ENCODE measurements around the gene MPP3.
A peak's percentile ranks its signal among the peaks of the same experiment; 100 is the strongest.

GRCh38 chr17:43778337-43779144 lies 54.4 kb downstream of the MPP3 start, which contains the start of gene DUSP3:
- TF ChIP-seq SP3 (tag by site-specific recombination; IDR thresholded peaks at IDR 0.05) (peak; percentile 85), ZNF645 (tag by site-specific recombination; IDR thresholded peaks at IDR 0.05) (no peak), ZNF48 (tag by site-specific recombination; IDR thresholded peaks at IDR 0.05) (no peak), ZNF214 (tag by site-specific recombination; IDR thresholded peaks at IDR 0.05; ENCODE audit: borderline replicate concordance) (no peak), ZNF404 (tag by site-specific recombination; IDR thresholded peaks at IDR 0.05) (no peak)
- TF ChIP-seq, protein P1, sequence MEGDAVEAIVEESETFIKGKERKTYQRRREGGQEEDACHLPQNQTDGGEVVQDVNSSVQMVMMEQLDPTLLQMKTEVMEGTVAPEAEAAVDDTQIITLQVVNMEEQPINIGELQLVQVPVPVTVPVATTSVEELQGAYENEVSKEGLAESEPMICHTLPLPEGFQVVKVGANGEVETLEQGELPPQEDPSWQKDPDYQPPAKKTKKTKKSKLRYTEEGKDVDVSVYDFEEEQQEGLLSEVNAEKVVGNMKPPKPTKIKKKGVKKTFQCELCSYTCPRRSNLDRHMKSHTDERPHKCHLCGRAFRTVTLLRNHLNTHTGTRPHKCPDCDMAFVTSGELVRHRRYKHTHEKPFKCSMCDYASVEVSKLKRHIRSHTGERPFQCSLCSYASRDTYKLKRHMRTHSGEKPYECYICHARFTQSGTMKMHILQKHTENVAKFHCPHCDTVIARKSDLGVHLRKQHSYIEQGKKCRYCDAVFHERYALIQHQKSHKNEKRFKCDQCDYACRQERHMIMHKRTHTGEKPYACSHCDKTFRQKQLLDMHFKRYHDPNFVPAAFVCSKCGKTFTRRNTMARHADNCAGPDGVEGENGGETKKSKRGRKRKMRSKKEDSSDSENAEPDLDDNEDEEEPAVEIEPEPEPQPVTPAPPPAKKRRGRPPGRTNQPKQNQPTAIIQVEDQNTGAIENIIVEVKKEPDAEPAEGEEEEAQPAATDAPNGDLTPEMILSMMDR (tag by site-specific recombination; IDR thresholded peaks at IDR 0.05): no peak
